Endothelial cell of umbilical vein (primary cell): ENCODE data around the gene ITGA7. TPM values are rescaled to one million over a fixed set of nuclear protein-coding genes. Genes with fewer than 3 reads are reported as not detected.

ENCODE experiments used
- BruUV-seq: library from RNA; stranded (reverse); fragments of 400-500 nt; replicated peaks from 2 replicates; lab custom pipeline; 2021; lab: Mats Ljungman, UMichigan
- CTCF ChIA-PET: fragments of 300-600, 350-600 bp; sonication (Branson Sonifier 250); formaldehyde crosslinking; loops from one replicate; lab custom pipeline; 2021; ENCODE audit warnings: antibody characterized with exemption, inconsistent platforms; lab: Charles Lee
- POLR2A ChIA-PET: fragments of 300-600, 350-600 bp; sonication (Branson Sonifier 250); formaldehyde crosslinking; loops from one replicate; lab custom pipeline; 2021; ENCODE audit warnings: antibody characterized with exemption, inconsistent platforms; lab: Charles Lee
- DNase-seq: peaks from one replicate; pipeline ENCODE4 v3.0.0-alpha.2; 2011; ENCODE audit warnings: low read depth, low spot score
- FAIRE-seq: peaks from 2 replicates; lab custom pipeline; 2011; peaks lifted over from hg19 to GRCh38; lab: Jason Lieb, UNC
- H2AFZ ChIP-seq: 2 replicates; pipeline ENCODE4 v1.6.0; 2012; ENCODE audit warnings: low read depth, low read length, control low read depth, inconsistent platforms
- H3K27ac ChIP-seq: 2 replicates; pipeline ENCODE4 v1.5.1; 2011; ENCODE audit warnings: low read depth, mild to moderate bottlenecking, control low read depth, low read length, moderate library complexity; ENCODE audit not compliant: insufficient read depth
- H3K27me3 ChIP-seq, 2 experiments: 2 replicates each; pipeline versions ENCODE4 v1.6.0 to v1.6.1; 2011; ENCODE audit warnings: low read length in 2 of 2, mixed read lengths in 1 of 2; ENCODE audit not compliant: control insufficient read depth in 2 of 2, insufficient read depth in 2 of 2
- H3K36me3 ChIP-seq, 2 experiments: 2 replicates in 1 of 2; 3 replicates in 1 of 2; pipeline ENCODE4 v1.5.1; 2011; ENCODE audit warnings: low read length in 2 of 2, mild to moderate bottlenecking in 1 of 2, moderate library complexity in 1 of 2; ENCODE audit not compliant: control insufficient read depth in 2 of 2, insufficient read depth in 2 of 2; ENCODE audit errors: extremely low read depth in 1 of 2
- H3K4me1 ChIP-seq: 3 replicates; pipeline ENCODE4 v1.5.1; 2011; ENCODE audit warnings: mild to moderate bottlenecking, low read length; ENCODE audit not compliant: control insufficient read depth, insufficient read depth; ENCODE audit errors: extremely low read depth
- H3K4me2 ChIP-seq: 2 replicates; pipeline ENCODE4 v1.6.1; 2011; ENCODE audit warnings: low read length, control low read depth, mixed read lengths; ENCODE audit not compliant: insufficient read depth
- H3K4me3 ChIP-seq, 3 experiments: fragments of 200-600 bp in 1 of 3; sonication (generic), shearing (Covaris generic) in 1 of 3; replicated peaks in 1 of 3; 2 replicates each; pipeline ENCODE4 v1.5.1; 2011 to 2016; ENCODE audit warnings: control low read depth in 3 of 3, low read length in 3 of 3, mild to moderate bottlenecking in 2 of 3, inconsistent platforms in 1 of 3, low read depth in 1 of 3, moderate library complexity in 1 of 3; ENCODE audit not compliant: insufficient read depth in 1 of 3
- H3K79me2 ChIP-seq: 2 replicates; pipeline ENCODE4 v1.6.0; 2012; ENCODE audit warnings: low read length, inconsistent platforms; ENCODE audit not compliant: control insufficient read depth, insufficient read depth
- H3K9ac ChIP-seq: replicated peaks from 2 replicates; pipeline ENCODE3; 2011; ENCODE audit warnings: low read length, control low read depth; ENCODE audit not compliant: insufficient read depth; ENCODE audit errors: extremely low read depth
- H3K9me1 ChIP-seq: replicated peaks from 3 replicates; pipeline ENCODE4 v1.6.0; 2011; ENCODE audit warnings: mild to moderate bottlenecking, low read length; ENCODE audit not compliant: control insufficient read depth, insufficient read depth; ENCODE audit errors: extremely low read depth
- H3K9me3 ChIP-seq: replicated peaks from 2 replicates; pipeline ENCODE4 v1.5.1; 2012; ENCODE audit warnings: low read length, inconsistent platforms; ENCODE audit not compliant: control insufficient read depth, insufficient read depth
- H4K20me1 ChIP-seq: replicated peaks from 2 replicates; pipeline ENCODE3; 2011; ENCODE audit warnings: mild to moderate bottlenecking, low read length; ENCODE audit not compliant: control insufficient read depth, insufficient read depth; ENCODE audit errors: extremely low read depth
- CTCF ChIP-seq, 2 donors: IDR thresholded peaks; 1 replicate in 1 of 2; 2 replicates in 1 of 2; pipeline ENCODE4 v1.5.1; 2011; ENCODE audit warnings: low read length in 2 of 2, mild to moderate bottlenecking in 2 of 2, moderate library complexity in 2 of 2, control low read depth in 1 of 2, inconsistent platforms in 1 of 2, low read depth in 1 of 2; ENCODE audit not compliant: insufficient read depth in 1 of 2; ENCODE audit errors: extremely low read depth in 1 of 2
- EZH2 ChIP-seq: IDR thresholded peaks from 2 replicates; pipeline ENCODE4 v1.6.1; 2012; ENCODE audit warnings: borderline replicate concordance, low read depth, mild to moderate bottlenecking, moderate library complexity, low read length, inconsistent platforms; ENCODE audit not compliant: severe bottlenecking
- FOS ChIP-seq: IDR thresholded peaks from 2 replicates; pipeline ENCODE4 v1.6.1; 2011; ENCODE audit warnings: mild to moderate bottlenecking, low read length, moderate library complexity, borderline replicate concordance; ENCODE audit not compliant: insufficient read depth
- GATA2 ChIP-seq: IDR thresholded peaks from 2 replicates; pipeline ENCODE4 v1.7.0; 2011; ENCODE audit warnings: low read depth, mild to moderate bottlenecking, moderate library complexity, mixed read lengths, low read length; ENCODE audit not compliant: insufficient read length, insufficient read depth
- JUN ChIP-seq: IDR thresholded peaks from 2 replicates; pipeline ENCODE4 v1.6.1; 2011; ENCODE audit warnings: borderline replicate concordance, low read depth; ENCODE audit not compliant: insufficient read length, insufficient read depth
- MAX ChIP-seq: IDR thresholded peaks from 2 replicates; pipeline ENCODE4 v1.6.1; 2011; ENCODE audit not compliant: insufficient read depth, insufficient read length
- MYC ChIP-seq: IDR thresholded peaks from one replicate; pipeline ENCODE4 v1.6.1; 2011; ENCODE audit warnings: mild to moderate bottlenecking, low read depth, low read length
- POLR2A ChIP-seq: IDR thresholded peaks from 2 replicates; pipeline ENCODE4 v1.6.1; 2012; ENCODE audit warnings: low read depth, mild to moderate bottlenecking, control low read depth, low read length
- POLR2AphosphoS5 ChIP-seq: IDR thresholded peaks from 2 replicates; pipeline ENCODE4 v1.6.1; 2012; ENCODE audit warnings: low read depth, mild to moderate bottlenecking, control low read depth, low read length, moderate library complexity; ENCODE audit not compliant: insufficient read depth
- dilution Hi-C: fragments of 300-500 bp; cut with MboI; formaldehyde crosslinking; loops from one replicate; pipeline ENCODE4 v1.15.0; 2019; ENCODE audit warnings: low sequenced_read_pairs; ENCODE audit not compliant: extremely low pct_ligation_motif_present
- intact Hi-C: fragments of 100-400 bp; cut with micrococcal nuclease; formaldehyde crosslinking; loops from one replicate; pipeline ENCODE4 v1.10.0; 2022
- polyA plus RNA-seq, 4 experiments: library from polyadenylated mRNA; depleted of rRNA in 3 of 4; stranded (reverse) in 3 of 4; unstranded in 1 of 4; fragments of >200 nt; gene quantifications; 2 replicates each; pipeline versions ENCODE4 v1.2.1 to v1.2.3, GENCODE V29; 2011 to 2012; ENCODE audit warnings: missing spikeins in 1 of 4
- total RNA-seq: library from RNA; stranded (reverse); gene quantifications from 2 replicates; pipeline ENCODE4 v1.2.3, GENCODE V29; 2021

The ITGA7 gene
- total and polyA plus RNA-seq, 2 donors (not counting 3 experiments of a cell fraction or from before 2014, with no cell fraction given) = 0.41 to 0.84 TPM

- H3K9me3 ChIP-seq = no peaks in the 10 kb centered on the region
- no peak overlapping the region for H3K27ac ChIP-seq
- ChIA-PET CTCF (interaction anchor here (1.3 to 1.5 kb wide), 2 partner anchors 38 to 54 kb away, joined by 4 to 5 read pairs; no protein-coding TSS in a partner anchor), POLR2A (no interaction called here)
- H3K27me3 ChIP-seq = peaks cover 0 to 5% of the 10 kb centered on the region in 2 experiments
- no peaks in the 10 kb centered on the region for H3K4me1 ChIP-seq
- no peaks in the 10 kb centered on the region for H4K20me1 ChIP-seq
- intact Hi-C loops (no loop called here), dilution Hi-C loops (no loop called here)
- DNase-seq = no peak
- no peak overlapping the region for H2AFZ ChIP-seq
- BruUV-seq = no TSS peak
- no peak for FAIRE-seq
- H3K79me2 ChIP-seq = no peaks in the 10 kb centered on the region
- no peak overlapping the region for H3K4me3 ChIP-seq
- TF ChIP-seq POLR2A (no peak), POLR2AphosphoS5 (no peak), GATA2 (no peak), JUN (no peak)
- no peaks in the 10 kb centered on the region for H3K36me3 ChIP-seq
- H3K4me2 ChIP-seq = no peak overlapping the region
- H3K9me1 ChIP-seq = no peaks in the 10 kb centered on the region
- H3K9ac ChIP-seq = no peak overlapping the region
These were observed 24.0 kb downstream of the ITGA7 start for GRCh38 chr12:55683676-55684075.

GRCh38 chr12:55682087-55682796 is 25.5 kb downstream of the ITGA7 start:
- dilution Hi-C loops = no loop called here
- intact Hi-C loops = no loop called here
- FAIRE-seq (no peak), DNase-seq (no peak)
- H3K4me3 ChIP-seq = no peak overlapping the region
- no peaks in the 10 kb centered on the region for H3K9me3 ChIP-seq
- H3K27me3 ChIP-seq = peaks cover 0 to 5% of the 10 kb centered on the region in 2 experiments
- ChIA-PET POLR2A (no interaction called here), CTCF (interaction anchor here (0.7 to 2.6 kb wide), 8 partner anchors 15 to 56 kb away, joined by 3 to 10 read pairs (median 4); partner anchors contain the start of gene BLOC1S1)
- no TSS peak for BruUV-seq
- H3K9me1 ChIP-seq = no peaks in the 10 kb centered on the region
- H3K9ac ChIP-seq = no peak overlapping the region
- H3K36me3 ChIP-seq = no peaks in the 10 kb centered on the region
- no peaks in the 10 kb centered on the region for H3K79me2 ChIP-seq
- no peaks in the 10 kb centered on the region for H3K4me1 ChIP-seq
- no peak overlapping the region for H2AFZ ChIP-seq
- no peak overlapping the region for H3K27ac ChIP-seq
- H4K20me1 ChIP-seq = no peaks in the 10 kb centered on the region
- TF ChIP-seq GATA2 (no peak), CTCF (IDR thresholded peaks at IDR 0.05; ENCODE audit: extremely low read depth in 1 of 2, insufficient read depth in 1 of 2, low read depth in 1 of 2, low read length in 2 of 2) (no peak), MAX (no peak), POLR2A (no peak), EZH2 (no peak), MYC (no peak), POLR2AphosphoS5 (no peak), FOS (no peak), JUN (no peak)
- H3K4me2 ChIP-seq = no peak overlapping the region
